Omental fat pad (tissue), 4 donors: ENCODE data around the gene PLIN4. TPM values are rescaled to one million over a fixed set of nuclear protein-coding genes. Genes with fewer than 3 reads are reported as not detected.
"Not testable (repeated sequence)": the region's sequence is repeated elsewhere in the genome, so short reads cannot be mapped to it uniquely, and the experiment has no call there.

ENCODE experiments used
- ATAC-seq: fragments of 150-250 bp; one replicate; pipeline ENCODE4 v1.9.1; 2016; ENCODE audit warnings: mild to moderate bottlenecking, moderate library complexity; ENCODE audit not compliant: low FRiP score
- DNase-seq: peaks from one replicate; pipeline ENCODE4 v3.0.0-alpha.2; 2019; ENCODE audit warnings: low spot score
- total RNA-seq, 4 donors: library from RNA; depleted of rRNA; stranded (reverse); fragments of >200 nt; gene quantifications; one replicate each; pipeline ENCODE4 v1.1.0, GENCODE V29; 2016
- TF ChIP-seq, protein P1 (sequence below), 3 donors: fragments of 450-650 bp; IDR thresholded peaks; one replicate each; pipeline ENCODE4 v1.5.1; 2016 to 2017; ENCODE audit warnings: antibody characterized with exemption in 3 of 3, mild to moderate bottlenecking in 3 of 3, moderate library complexity in 2 of 3

Gene PLIN4
- total RNA-seq, 4 donors from 2014 or later = 183 to 2,054 (median 453) TPM

DNA sequence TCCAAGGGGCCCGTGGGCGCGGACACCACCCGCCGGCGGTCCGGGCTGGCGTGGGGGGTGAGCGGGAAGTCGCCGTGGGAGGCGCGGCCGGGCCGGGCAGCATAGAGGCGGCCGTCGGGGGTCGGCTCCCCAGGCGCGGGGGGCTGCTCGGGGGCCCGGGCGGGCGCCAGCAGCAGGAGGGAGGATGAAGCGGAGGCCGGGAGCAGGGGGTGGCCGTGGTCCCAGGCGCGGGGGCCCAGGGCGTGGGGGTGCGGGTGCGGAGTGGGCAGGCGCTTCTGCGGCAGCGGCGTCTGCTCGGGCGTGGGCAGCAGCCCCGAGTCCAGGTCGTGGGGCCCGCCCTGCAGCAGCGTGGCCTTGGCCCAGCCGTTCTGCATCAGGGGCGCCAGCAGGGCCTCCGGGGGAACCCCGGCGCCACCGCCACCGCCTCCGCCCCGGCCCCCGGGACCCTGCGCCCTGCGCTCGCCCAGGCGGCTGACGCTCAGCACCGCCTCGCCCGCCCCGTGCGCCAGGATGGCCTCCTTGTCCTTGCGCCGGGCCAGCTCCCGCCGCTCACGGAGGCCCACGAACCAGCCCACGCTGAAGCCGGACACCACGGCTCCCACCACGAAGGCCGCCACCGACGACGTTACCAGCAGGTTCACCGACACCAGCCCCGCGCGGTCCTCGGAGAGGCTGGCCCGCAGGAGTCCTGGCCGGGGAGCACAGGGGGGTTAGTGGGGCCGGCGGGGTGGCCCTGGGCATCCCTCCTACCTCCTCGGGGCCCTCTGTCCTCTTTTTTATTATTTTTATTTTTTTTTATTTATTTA is 25.8 kb upstream of the PLIN4 start:
- TF ChIP-seq, protein P1, sequence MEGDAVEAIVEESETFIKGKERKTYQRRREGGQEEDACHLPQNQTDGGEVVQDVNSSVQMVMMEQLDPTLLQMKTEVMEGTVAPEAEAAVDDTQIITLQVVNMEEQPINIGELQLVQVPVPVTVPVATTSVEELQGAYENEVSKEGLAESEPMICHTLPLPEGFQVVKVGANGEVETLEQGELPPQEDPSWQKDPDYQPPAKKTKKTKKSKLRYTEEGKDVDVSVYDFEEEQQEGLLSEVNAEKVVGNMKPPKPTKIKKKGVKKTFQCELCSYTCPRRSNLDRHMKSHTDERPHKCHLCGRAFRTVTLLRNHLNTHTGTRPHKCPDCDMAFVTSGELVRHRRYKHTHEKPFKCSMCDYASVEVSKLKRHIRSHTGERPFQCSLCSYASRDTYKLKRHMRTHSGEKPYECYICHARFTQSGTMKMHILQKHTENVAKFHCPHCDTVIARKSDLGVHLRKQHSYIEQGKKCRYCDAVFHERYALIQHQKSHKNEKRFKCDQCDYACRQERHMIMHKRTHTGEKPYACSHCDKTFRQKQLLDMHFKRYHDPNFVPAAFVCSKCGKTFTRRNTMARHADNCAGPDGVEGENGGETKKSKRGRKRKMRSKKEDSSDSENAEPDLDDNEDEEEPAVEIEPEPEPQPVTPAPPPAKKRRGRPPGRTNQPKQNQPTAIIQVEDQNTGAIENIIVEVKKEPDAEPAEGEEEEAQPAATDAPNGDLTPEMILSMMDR (IDR thresholded peaks at IDR 0.05) = no peak
- ATAC-seq (no peak), DNase-seq (no peak)

- no peak for ATAC-seq
- TF ChIP-seq, protein P1 (IDR thresholded peaks at IDR 0.05) = no peak
Measured at GRCh38 chr19:4542896-4543841, 24.9 kb upstream of the PLIN4 start.

DNA sequence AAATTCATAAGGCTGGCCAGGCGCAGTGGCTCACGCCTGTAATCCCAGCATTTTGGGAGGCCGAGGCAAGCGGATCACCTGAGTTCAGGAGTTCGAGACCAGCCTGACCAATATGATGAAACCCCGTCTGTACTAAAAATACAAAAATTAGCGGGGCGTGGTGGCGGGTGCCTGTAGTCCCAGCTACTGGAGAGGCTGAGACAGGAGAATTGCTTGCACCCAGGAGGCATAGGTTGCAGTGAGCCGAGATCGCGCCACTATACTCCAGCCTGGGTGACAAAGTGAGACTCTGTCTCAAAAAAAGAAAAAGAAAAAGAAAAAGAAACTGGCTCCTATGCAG is 23.5 kb upstream of the PLIN4 start:
- DNase-seq, ATAC-seq: not testable (repeated sequence)

More at GRCh38 chr19:4542896-4543841, 24.9 kb upstream of the PLIN4 start:
- no peak for DNase-seq

DNA sequence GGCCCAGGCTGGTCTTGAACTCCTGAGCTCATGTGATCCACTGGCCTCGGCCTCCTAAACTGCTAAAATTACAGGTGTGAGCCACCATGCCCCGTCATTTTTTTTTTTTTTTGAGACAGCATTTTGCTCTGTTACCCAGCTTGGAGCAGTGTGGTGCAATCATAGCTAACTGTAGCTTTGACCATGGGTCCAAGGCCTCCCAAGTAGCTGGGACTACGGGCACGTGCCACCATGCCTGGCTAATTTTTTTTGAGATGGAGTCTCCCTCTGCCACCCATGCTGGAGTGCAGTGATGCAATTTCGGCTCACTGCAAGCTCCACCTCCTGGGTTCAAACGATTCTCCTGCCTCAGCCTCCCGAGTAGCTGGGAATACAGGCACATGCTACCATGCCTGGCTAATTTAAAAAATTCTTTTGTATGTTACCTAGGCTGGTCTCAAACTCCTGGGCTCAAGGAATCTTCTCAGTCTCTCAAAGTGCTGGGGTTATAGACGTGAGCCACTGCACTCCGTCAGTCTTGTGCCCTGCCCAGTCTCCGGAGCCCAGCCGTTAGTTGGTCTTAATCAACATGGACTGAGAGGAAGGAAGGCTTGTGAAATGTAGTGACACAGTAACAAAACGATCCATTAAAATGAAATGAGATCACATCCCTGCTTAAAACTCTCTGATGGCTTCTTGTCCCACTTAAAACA is 23.0 kb upstream of the PLIN4 start:
- ATAC-seq (no peak), DNase-seq (no peak)
- TF ChIP-seq, protein P1 (IDR thresholded peaks at IDR 0.05) = no peak

GRCh38 chr19:4539693-4540581 is 21.7 kb upstream of the PLIN4 start, which contains the start of gene LRG1:
Gene LRG1 (minus strand): TSS chr19:4540036. CDS start chr19:4540013, 23 bp downstream.
- DNase-seq (peak; percentile 41), ATAC-seq (peak; percentile 64)
- TF ChIP-seq, protein P1 (IDR thresholded peaks at IDR 0.05) = no peak

DNA sequence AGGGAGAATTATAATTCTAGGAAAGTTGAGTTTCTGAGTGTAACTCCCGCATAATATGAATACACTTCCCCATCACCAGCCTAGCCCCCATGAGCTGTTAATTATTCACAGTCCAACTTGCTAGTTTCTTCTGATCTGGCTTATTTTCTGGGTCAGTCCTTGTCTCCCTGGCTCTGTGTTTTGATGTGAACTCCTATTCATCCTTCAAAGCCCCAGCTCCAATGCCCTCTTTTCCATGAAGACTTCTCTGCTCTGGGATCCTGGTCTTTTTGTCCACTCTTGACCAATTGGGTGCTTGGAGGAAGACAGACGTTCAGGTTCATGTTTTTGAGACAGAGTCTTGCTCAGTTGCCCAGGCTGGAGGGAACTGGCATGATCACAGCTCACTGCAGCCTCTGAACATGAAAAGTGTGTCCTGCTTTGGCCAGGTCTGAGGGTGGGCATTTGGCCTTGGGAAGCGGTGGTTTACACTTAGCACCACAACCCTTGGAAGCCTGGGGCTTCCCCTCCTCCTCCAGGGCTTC is 20.9 kb upstream of the PLIN4 start:
- TF ChIP-seq, protein P1 (IDR thresholded peaks at IDR 0.05) = no peak
- no peak for DNase-seq
- no peak for ATAC-seq
